IMR-90 (cell line): ENCODE data around the gene AGBL1. TPM values are rescaled to one million over a fixed set of nuclear protein-coding genes. Genes with fewer than 3 reads are reported as not detected.

Experiments used
- ATAC-seq: fragments of 200-7000 bp; cut with Tn5 transposase; 2 replicates; pipeline ENCODE4 v1.9.1; 2020; ENCODE audit warnings: low read depth, mild to moderate bottlenecking, moderate library complexity
- BruUV-seq: library from RNA; stranded (reverse); fragments of 400-500 nt; replicated peaks from 2 replicates; lab custom pipeline; 2021; lab: Mats Ljungman, UMichigan
- CTCF ChIA-PET: fragments of 300-600 bp; formaldehyde crosslinking; extraction: SDS; loops from one replicate; lab custom pipeline; 2021; ENCODE audit warnings: antibody characterized with exemption; lab: Yijun Ruan, JAX
- POLR2A ChIA-PET: fragments of 300-600 bp; sonication (Branson Sonifier 250); formaldehyde crosslinking; loops from one replicate; lab custom pipeline; 2022; ENCODE audit warnings: antibody characterized with exemption; ENCODE audit not compliant: unreplicated experiment; lab: Charles Lee
- DNase-seq: peaks from one replicate; pipeline ENCODE4 v3.0.0; 2013
- H2AFZ ChIP-seq: replicated peaks from 2 replicates; pipeline ENCODE3; 2013; ENCODE audit warnings: low read length, mild to moderate bottlenecking; ENCODE audit not compliant: poor library complexity
- H2AK5ac ChIP-seq: 2 replicates; pipeline ENCODE4 v1.6.1; 2013; ENCODE audit warnings: low read depth, low read length, inconsistent platforms
- H2AK9ac ChIP-seq: replicated peaks from 2 replicates; pipeline ENCODE3; 2013; ENCODE audit warnings: mild to moderate bottlenecking, low read depth, low read length, moderate library complexity; ENCODE audit not compliant: poor library complexity
- H2BK120ac ChIP-seq: 2 replicates; pipeline ENCODE4 v1.6.1; 2013; ENCODE audit warnings: low read depth, low read length, inconsistent platforms
- H2BK15ac ChIP-seq: 3 replicates; pipeline ENCODE4 v1.6.1; 2013; ENCODE audit warnings: low read depth, low read length, inconsistent platforms
- H2BK20ac ChIP-seq: 2 replicates; pipeline ENCODE4 v1.6.1; 2013; ENCODE audit warnings: low read depth, mild to moderate bottlenecking, inconsistent platforms, low read length, moderate library complexity
- H2BK5ac ChIP-seq: 2 replicates; pipeline ENCODE4 v1.6.1; 2013; ENCODE audit warnings: mild to moderate bottlenecking, low read depth, low read length, inconsistent platforms; ENCODE audit not compliant: poor library complexity, severe bottlenecking
- H3K14ac ChIP-seq: replicated peaks from 2 replicates; pipeline ENCODE4 v1.6.1; 2013; ENCODE audit warnings: low read depth, low read length, inconsistent platforms
- H3K18ac ChIP-seq: 2 replicates; pipeline ENCODE4 v1.6.1; 2013; ENCODE audit warnings: low read depth, low read length, control low read depth
- H3K23ac ChIP-seq: 2 replicates; pipeline ENCODE4 v1.6.1; 2013; ENCODE audit warnings: low read depth, low read length, inconsistent platforms
- H3K27ac ChIP-seq: 2 replicates; pipeline ENCODE4 v1.5.1; 2013; ENCODE audit warnings: mild to moderate bottlenecking, control low read depth, low read length; ENCODE audit not compliant: insufficient read depth
- H3K27me3 ChIP-seq: 2 replicates; pipeline ENCODE4 v1.6.1; 2013; ENCODE audit warnings: low read length; ENCODE audit not compliant: control insufficient read depth, insufficient read depth
- H3K36me3 ChIP-seq: 2 replicates; pipeline ENCODE4 v1.6.1; 2013; ENCODE audit warnings: low read length, mixed read lengths; ENCODE audit not compliant: control insufficient read depth, insufficient read depth
- H3K4ac ChIP-seq: 2 replicates; pipeline ENCODE4 v1.6.1; 2013; ENCODE audit warnings: low read depth, low read length, inconsistent platforms
- H3K4me1 ChIP-seq: 2 replicates; pipeline ENCODE4 v1.6.1; 2013; ENCODE audit warnings: low read length, mixed read lengths; ENCODE audit not compliant: control insufficient read depth, insufficient read depth
- H3K4me2 ChIP-seq: 2 replicates; pipeline ENCODE4 v1.6.1; 2013; ENCODE audit warnings: low read depth, mild to moderate bottlenecking, control low read depth, low read length, moderate library complexity
- H3K4me3 ChIP-seq: 2 replicates; pipeline ENCODE4 v1.5.1; 2013; ENCODE audit warnings: low read depth, mild to moderate bottlenecking, control low read depth, low read length, moderate library complexity; ENCODE audit not compliant: insufficient read depth
- H3K56ac ChIP-seq: 2 replicates; pipeline ENCODE4 v1.6.1; 2013; ENCODE audit warnings: low read length, inconsistent platforms; ENCODE audit not compliant: insufficient read depth; ENCODE audit errors: extremely low read depth
- H3K79me1 ChIP-seq, 2 experiments: 2 replicates each; pipeline ENCODE4 v1.6.1; 2013; ENCODE audit warnings: low read length in 2 of 2, inconsistent platforms in 1 of 2, low read depth in 1 of 2
- H3K9ac ChIP-seq: 2 replicates; pipeline ENCODE4 v1.6.1; 2013; ENCODE audit warnings: low read depth, low read length, control low read depth
- H3K9me1 ChIP-seq: 2 replicates; pipeline ENCODE4 v1.6.1; 2013; ENCODE audit warnings: low read length, inconsistent platforms; ENCODE audit not compliant: insufficient read depth
- H3K9me3 ChIP-seq: 2 replicates; pipeline ENCODE4 v1.6.1; 2013; ENCODE audit warnings: low read length; ENCODE audit not compliant: control insufficient read depth, insufficient read depth
- H4K20me1 ChIP-seq: 2 replicates; pipeline ENCODE4 v1.6.1; 2013; ENCODE audit warnings: low read length, inconsistent platforms; ENCODE audit not compliant: insufficient read depth
- H4K5ac ChIP-seq: 2 replicates; pipeline ENCODE4 v1.6.1; 2013; ENCODE audit warnings: mild to moderate bottlenecking, low read depth, low read length, control low read depth
- H4K8ac ChIP-seq, 2 experiments: 2 replicates each; pipeline ENCODE4 v1.6.1; 2013; ENCODE audit warnings: low read depth in 2 of 2, low read length in 2 of 2, control low read depth in 1 of 2, inconsistent platforms in 1 of 2
- H4K91ac ChIP-seq: 2 replicates; pipeline ENCODE4 v1.6.1; 2013; ENCODE audit warnings: low read depth, low read length, inconsistent platforms; ENCODE audit not compliant: insufficient read depth
- CEBPB ChIP-seq: IDR thresholded peaks from 2 replicates; pipeline ENCODE4 v1.6.1; 2012; ENCODE audit warnings: low read depth, low read length, improper control_type of control experiment
- MAFK ChIP-seq: IDR thresholded peaks from 2 replicates; pipeline ENCODE4 v1.6.1; 2012; ENCODE audit warnings: low read depth, low read length, improper control_type of control experiment
- MXI1 ChIP-seq: IDR thresholded peaks from 2 replicates; pipeline ENCODE4 v1.6.1; 2012; ENCODE audit warnings: low read depth, mild to moderate bottlenecking, low read length, moderate library complexity, borderline replicate concordance
- RAD21 ChIP-seq: IDR thresholded peaks from 2 replicates; pipeline ENCODE4 v1.6.1; 2012; ENCODE audit warnings: low read length, improper control_type of control experiment
- SMC3 ChIP-seq: fragments of 150-350 bp; IDR thresholded peaks from 2 replicates; pipeline ENCODE4 v1.6.1; 2016; ENCODE audit warnings: low read depth, mild to moderate bottlenecking, antibody characterized with exemption, low read length, moderate library complexity
- WGBS, 2 experiments: methylation state at CpG; one replicate each; pipeline versions ENCODE4 v1.1.5 to v1.1.7; 2013; ENCODE audit warnings: missing lambda C conversion rate in 2 of 2; ENCODE audit not compliant: insufficient read length in 1 of 2; ENCODE audit errors: extremely low coverage in 2 of 2; 5-methylcytosine and 5-hydroxymethylcytosine counted together
- dilution Hi-C: fragments of 300-500 bp; cut with HindIII; formaldehyde crosslinking; loops from one replicate; pipeline ENCODE4 v1.14.3; 2018; ENCODE audit warnings: low sequenced_read_pairs; ENCODE audit not compliant: unreplicated experiment
- in situ Hi-C: fragments of 300-500 bp; cut with MboI; formaldehyde crosslinking; loops from 3 replicates; pipeline ENCODE4 v1.14.3; 2019; ENCODE audit warnings: low sequenced_read_pairs, inconsistent platforms, mixed read lengths
- intact Hi-C: fragments of 100-400 bp; cut with micrococcal nuclease; formaldehyde crosslinking; loops from 2 replicates; pipeline ENCODE4 v1.10.0; 2022
- polyA plus RNA-seq, 3 experiments: library from polyadenylated mRNA; depleted of rRNA; stranded (reverse); fragments of >200 nt; gene quantifications; 2 replicates each; pipeline ENCODE4 v1.2.3, GENCODE V29; 2012; ENCODE audit warnings: low replicate concordance in 1 of 3
- total RNA-seq: library from RNA; depleted of rRNA; stranded (reverse); fragments of >200 nt; gene quantifications from 2 replicates; pipeline ENCODE4 v1.2.3, GENCODE V29; 2012
- TF ChIP-seq, protein P1 (sequence below): fragments of 150-350 bp; IDR thresholded peaks from 2 replicates; pipeline ENCODE4 v1.6.1; 2016; ENCODE audit warnings: low read depth, mild to moderate bottlenecking, low read length, moderate library complexity, borderline replicate concordance

AGBL1 gene
- total and polyA plus RNA-seq, 2 of the 4 experiments (the other 2 are of a cell fraction) = not detected

DNA sequence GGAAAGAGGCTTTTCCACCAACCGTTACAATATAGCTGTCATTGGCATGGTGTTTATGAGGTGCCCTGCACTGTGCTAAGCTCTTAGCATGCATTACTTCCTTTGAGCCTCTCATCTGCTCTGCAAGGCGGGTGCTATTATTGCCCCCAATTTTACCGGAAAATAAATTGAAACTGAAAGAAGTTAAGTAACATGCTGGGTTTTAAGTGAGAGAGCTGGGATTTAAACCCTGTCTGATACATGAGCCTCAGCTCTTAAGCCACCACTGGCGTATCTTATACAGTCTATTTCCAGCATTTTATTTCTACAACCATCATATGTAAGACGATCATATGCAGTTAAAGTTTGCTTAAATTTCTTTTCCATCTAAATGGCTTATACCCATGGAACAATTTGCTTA lies 81.6 kb downstream of the AGBL1 start:
- Histone ChIP-seq H2BK20ac (no peak overlapping the region), H3K9ac (no peak overlapping the region), H3K56ac (no peak overlapping the region), H2AK5ac (no peak overlapping the region), H3K36me3 (no peaks in the 10 kb centered on the region), H3K4me2 (no peak overlapping the region), H2AFZ (no peak overlapping the region), H4K8ac (no peak overlapping the region), H2AK9ac (no peak overlapping the region), H2BK120ac (no peak overlapping the region), H3K27me3 (no peaks in the 10 kb centered on the region), H3K79me1 (no peaks in the 10 kb centered on the region), H3K4me1 (no peaks in the 10 kb centered on the region), H3K27ac (no peak overlapping the region), H4K20me1 (no peaks in the 10 kb centered on the region), H3K4ac (no peak overlapping the region), H3K14ac (no peak overlapping the region), H3K23ac (no peak overlapping the region), H2BK15ac (no peak overlapping the region), H2BK5ac (no peak overlapping the region), H3K9me3 (peaks cover 28% of the 10 kb centered on the region), H4K5ac (no peak overlapping the region), H3K9me1 (no peaks in the 10 kb centered on the region), H4K91ac (no peak overlapping the region), H3K18ac (no peak overlapping the region), H3K4me3 (no peak overlapping the region)
- BruUV-seq = no TSS peak
- in situ Hi-C loops (no loop called here), dilution Hi-C loops (no loop called here), intact Hi-C loops (no loop called here)
- CTCF ChIA-PET = no interaction called here
- WGBS, 2 experiments = no CpG with 5 or more reads among the region's 5 CpGs
- no peak for ATAC-seq
- TF ChIP-seq, protein P1, sequence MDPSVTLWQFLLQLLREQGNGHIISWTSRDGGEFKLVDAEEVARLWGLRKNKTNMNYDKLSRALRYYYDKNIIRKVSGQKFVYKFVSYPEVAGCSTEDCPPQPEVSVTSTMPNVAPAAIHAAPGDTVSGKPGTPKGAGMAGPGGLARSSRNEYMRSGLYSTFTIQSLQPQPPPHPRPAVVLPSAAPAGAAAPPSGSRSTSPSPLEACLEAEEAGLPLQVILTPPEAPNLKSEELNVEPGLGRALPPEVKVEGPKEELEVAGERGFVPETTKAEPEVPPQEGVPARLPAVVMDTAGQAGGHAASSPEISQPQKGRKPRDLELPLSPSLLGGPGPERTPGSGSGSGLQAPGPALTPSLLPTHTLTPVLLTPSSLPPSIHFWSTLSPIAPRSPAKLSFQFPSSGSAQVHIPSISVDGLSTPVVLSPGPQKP = no peak
- TF ChIP-seq MXI1 = no peak
- no peak for TF ChIP-seq MAFK
- no peak for TF ChIP-seq CEBPB
- TF ChIP-seq SMC3 = no peak
- TF ChIP-seq RAD21 = no peak
- no peak for DNase-seq
- POLR2A ChIA-PET = no interaction called here
